ENCODE data around the gene NOL11. TPM values are rescaled to one million over a fixed set of nuclear protein-coding genes. Genes with fewer than 3 reads are reported as not detected.

The NOL11 gene
- total and polyA plus RNA-seq, 2 of the 8 experiments (the other 6 are each of a cell fraction or from before 2014, with no cell fraction given) = 58.0 to 97.2 TPM

DNA sequence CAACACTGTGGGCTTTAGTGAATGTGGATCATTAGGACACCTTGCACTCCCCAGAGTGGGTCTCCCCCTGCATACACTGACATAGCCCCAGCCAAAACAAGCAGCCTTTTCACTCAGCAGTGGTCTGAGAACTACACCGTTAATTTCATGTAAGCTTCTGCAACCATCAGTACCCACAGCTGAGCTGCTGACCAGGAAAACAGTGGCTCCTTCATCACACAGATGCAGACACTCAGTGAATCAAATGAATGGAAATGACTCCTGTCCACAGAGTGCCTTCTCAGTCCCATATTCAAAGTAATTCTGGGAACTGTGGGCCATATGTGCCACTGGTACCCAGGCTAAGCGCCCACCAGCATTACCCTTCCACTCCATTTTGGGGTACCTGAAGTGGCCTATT, 39.3 kb upstream of the NOL11 start (continued):
- TF ChIP-seq GABPA (IDR thresholded peaks at IDR 0.05; ENCODE audit: borderline replicate concordance, insufficient read depth, low read length) = no peak
- no peak for TF ChIP-seq CHD1 (IDR thresholded peaks at IDR 0.05; ENCODE audit: low read depth, low read length)
